ENCODE results near the gene ZNF507.

- TF ChIP-seq, protein P1, sequence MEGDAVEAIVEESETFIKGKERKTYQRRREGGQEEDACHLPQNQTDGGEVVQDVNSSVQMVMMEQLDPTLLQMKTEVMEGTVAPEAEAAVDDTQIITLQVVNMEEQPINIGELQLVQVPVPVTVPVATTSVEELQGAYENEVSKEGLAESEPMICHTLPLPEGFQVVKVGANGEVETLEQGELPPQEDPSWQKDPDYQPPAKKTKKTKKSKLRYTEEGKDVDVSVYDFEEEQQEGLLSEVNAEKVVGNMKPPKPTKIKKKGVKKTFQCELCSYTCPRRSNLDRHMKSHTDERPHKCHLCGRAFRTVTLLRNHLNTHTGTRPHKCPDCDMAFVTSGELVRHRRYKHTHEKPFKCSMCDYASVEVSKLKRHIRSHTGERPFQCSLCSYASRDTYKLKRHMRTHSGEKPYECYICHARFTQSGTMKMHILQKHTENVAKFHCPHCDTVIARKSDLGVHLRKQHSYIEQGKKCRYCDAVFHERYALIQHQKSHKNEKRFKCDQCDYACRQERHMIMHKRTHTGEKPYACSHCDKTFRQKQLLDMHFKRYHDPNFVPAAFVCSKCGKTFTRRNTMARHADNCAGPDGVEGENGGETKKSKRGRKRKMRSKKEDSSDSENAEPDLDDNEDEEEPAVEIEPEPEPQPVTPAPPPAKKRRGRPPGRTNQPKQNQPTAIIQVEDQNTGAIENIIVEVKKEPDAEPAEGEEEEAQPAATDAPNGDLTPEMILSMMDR (optimal IDR thresholded peaks at IDR 0.05 in 1 of 3, IDR thresholded peaks at IDR 0.05 in 1 of 3, conservative IDR thresholded peaks at IDR 0.05 in 1 of 3; ENCODE audit: extremely low read depth in 1 of 3, insufficient read depth in 2 of 3, low read length in 3 of 3) = no peak
- no peak for TF ChIP-seq EZH2 (IDR thresholded peaks at IDR 0.05; ENCODE audit: low read length)
Measured at GRCh38 chr19:32368787-32369186, 23.4 kb downstream of the ZNF507 start.

Data from keratinocyte (primary cell).